Body of pancreas (tissue), 4 donors: ENCODE results near the gene DAO. TPM values are rescaled to one million over a fixed set of nuclear protein-coding genes. Genes with fewer than 3 reads are reported as not detected.
A peak's percentile ranks its signal among the peaks of the same experiment; 100 is the strongest.

Experiments used
- ATAC-seq: fragments of 150-250 bp; one replicate; pipeline ENCODE4 v1.9.1; 2016
- DNase-seq, 4 donors: peaks; one replicate each; pipeline ENCODE4 v3.0.0-alpha.2; 2019
- H3K27ac ChIP-seq, 4 donors: fragments of 200-600 bp; sonication (generic); 1 replicate in 3 of 4; 2 replicates in 1 of 4; pipeline versions ENCODE4 v1.5.1 to v1.6.1; 2016 to 2019; ENCODE audit warnings: mild to moderate bottlenecking in 1 of 4, mixed read lengths in 1 of 4, moderate library complexity in 1 of 4
- H3K27me3 ChIP-seq, 2 donors: fragments of 200-600 bp; sonication (generic); one replicate each; pipeline ENCODE4 v1.6.0; 2016; ENCODE audit warnings: mild to moderate bottlenecking in 1 of 2
- H3K36me3 ChIP-seq, 2 donors: fragments of 200-600 bp; sonication (generic); replicated peaks in 1 of 2; 2 replicates each; pipeline ENCODE4 v1.5.1; 2016; ENCODE audit warnings: low read depth in 2 of 2; ENCODE audit not compliant: insufficient read depth in 1 of 2
- H3K4me1 ChIP-seq: fragments of 200-600 bp; sonication (generic); one replicate; pipeline ENCODE4 v1.6.0; 2016
- H3K4me3 ChIP-seq, 2 donors: fragments of 200-600 bp; sonication (generic); 1 replicate in 1 of 2; 2 replicates in 1 of 2; pipeline ENCODE4 v1.5.1; 2016 to 2019
- H3K9me3 ChIP-seq, 3 donors: fragments of 200-600 bp; sonication (generic); 1 replicate in 2 of 3; 2 replicates in 1 of 3; pipeline ENCODE4 v1.5.1; 2016
- POLR2A ChIP-seq, 3 donors: fragments of 450-650 bp; IDR thresholded peaks; one replicate each; pipeline ENCODE4 v1.6.1; 2016; ENCODE audit warnings: antibody characterized with exemption in 3 of 3, mild to moderate bottlenecking in 2 of 3
- WGBS, 2 donors: methylation state at CpG; one replicate each; pipeline ENCODE4 v1.1.5; 2017; 5-methylcytosine and 5-hydroxymethylcytosine counted together
- intact Hi-C: fragments of 100-400 bp; cut with DNase I; formaldehyde crosslinking; loops from one replicate; pipeline ENCODE4 v1.15.1; 2023
- total RNA-seq, 2 donors: library from RNA; depleted of rRNA; stranded (reverse); fragments of >200 nt; gene quantifications; one replicate each; pipeline ENCODE4 v1.1.0, GENCODE V29; 2016
- TF ChIP-seq, protein P1 (sequence below), 7 experiments: fragments of 450-650 bp in 4 of 7; fragments of 200-600 bp in 3 of 7; sonication (generic) in 3 of 7; IDR thresholded peaks; one replicate each; pipeline ENCODE4 v1.5.1; 2016 to 2019; ENCODE audit warnings: antibody characterized with exemption in 7 of 7

Gene DAO
- total RNA-seq, 2 donors from 2014 or later: not detected

DNA sequence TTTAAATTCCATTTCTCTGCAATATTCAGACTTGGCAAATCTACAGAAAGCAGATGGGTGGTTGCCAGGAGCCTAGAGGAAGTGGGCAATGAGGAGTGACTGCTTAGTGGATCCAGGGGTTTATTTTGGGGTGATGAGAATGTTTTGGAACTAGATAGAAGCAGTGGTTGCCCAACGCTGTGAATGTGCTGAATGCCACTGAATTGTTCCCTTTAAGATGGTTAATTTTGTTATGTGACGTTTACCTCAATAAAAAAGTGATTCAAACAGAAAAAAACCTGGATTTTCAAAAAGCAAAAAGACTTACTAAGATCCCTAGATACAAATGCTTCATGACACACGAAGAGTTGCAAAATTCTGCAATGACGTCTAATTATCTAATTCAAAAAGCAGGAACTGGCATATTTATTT, 34.2 kb downstream of the DAO start:
- DNase-seq: peak in 2 of 4 donors; percentile 10 to 60
- no peak for ATAC-seq
- no peak overlapping the region for H3K4me3 ChIP-seq
- no peaks in the 10 kb centered on the region for H3K27me3 ChIP-seq
- no peak for TF ChIP-seq POLR2A (IDR thresholded peaks at IDR 0.05)
- TF ChIP-seq, protein P1, sequence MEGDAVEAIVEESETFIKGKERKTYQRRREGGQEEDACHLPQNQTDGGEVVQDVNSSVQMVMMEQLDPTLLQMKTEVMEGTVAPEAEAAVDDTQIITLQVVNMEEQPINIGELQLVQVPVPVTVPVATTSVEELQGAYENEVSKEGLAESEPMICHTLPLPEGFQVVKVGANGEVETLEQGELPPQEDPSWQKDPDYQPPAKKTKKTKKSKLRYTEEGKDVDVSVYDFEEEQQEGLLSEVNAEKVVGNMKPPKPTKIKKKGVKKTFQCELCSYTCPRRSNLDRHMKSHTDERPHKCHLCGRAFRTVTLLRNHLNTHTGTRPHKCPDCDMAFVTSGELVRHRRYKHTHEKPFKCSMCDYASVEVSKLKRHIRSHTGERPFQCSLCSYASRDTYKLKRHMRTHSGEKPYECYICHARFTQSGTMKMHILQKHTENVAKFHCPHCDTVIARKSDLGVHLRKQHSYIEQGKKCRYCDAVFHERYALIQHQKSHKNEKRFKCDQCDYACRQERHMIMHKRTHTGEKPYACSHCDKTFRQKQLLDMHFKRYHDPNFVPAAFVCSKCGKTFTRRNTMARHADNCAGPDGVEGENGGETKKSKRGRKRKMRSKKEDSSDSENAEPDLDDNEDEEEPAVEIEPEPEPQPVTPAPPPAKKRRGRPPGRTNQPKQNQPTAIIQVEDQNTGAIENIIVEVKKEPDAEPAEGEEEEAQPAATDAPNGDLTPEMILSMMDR (IDR thresholded peaks at IDR 0.05): no peak
- H3K4me1 ChIP-seq: no peaks in the 10 kb centered on the region
- no peaks in the 10 kb centered on the region for H3K9me3 ChIP-seq
- H3K27ac ChIP-seq: peak overlapping the region in 1 of 4 donors; percentile 37
- WGBS, 2 donors: 28 to 38% methylated on average over 4 of the region's 4 CpGs
- intact Hi-C loops: no loop called here
- no peaks in the 10 kb centered on the region for H3K36me3 ChIP-seq

GRCh38 chr12:108915632-108916133, 35.8 kb downstream of the DAO start:
- intact Hi-C loops: no loop called here
- no peak for DNase-seq
- ATAC-seq: no peak
- Histone ChIP-seq H3K4me3 (no peak overlapping the region), H3K27ac (no peak overlapping the region), H3K4me1 (no peaks in the 10 kb centered on the region), H3K9me3 (no peaks in the 10 kb centered on the region), H3K36me3 (no peaks in the 10 kb centered on the region), H3K27me3 (no peaks in the 10 kb centered on the region)
- TF ChIP-seq POLR2A (IDR thresholded peaks at IDR 0.05): no peak
- TF ChIP-seq, protein P1 (IDR thresholded peaks at IDR 0.05): no peak
- whole genome bisulfite sequencing, 2 donors: 77 to 78% methylated on average over 7 to 15 of the region's 15 CpGs

DNA sequence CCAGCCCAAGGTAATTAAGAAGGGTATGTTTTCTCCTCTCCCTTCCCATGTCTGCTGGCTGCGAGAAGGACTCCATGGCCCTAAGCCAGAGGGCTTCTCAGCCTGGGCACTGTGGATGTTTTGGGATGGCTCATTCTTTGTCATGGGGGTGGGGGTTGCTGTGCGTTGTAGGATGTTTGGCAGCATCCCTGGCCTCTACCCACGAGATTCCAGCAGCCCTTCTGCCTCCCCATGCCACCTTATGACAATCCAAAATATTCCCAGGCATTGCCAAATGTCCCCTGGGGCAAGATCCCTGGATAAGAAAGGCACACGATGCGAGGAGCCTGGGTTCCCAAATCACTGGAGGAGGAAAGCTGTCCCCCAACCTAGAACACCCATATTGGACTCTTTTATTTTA, 36.4 kb downstream of the DAO start:
- WGBS, 2 donors: 62% methylated on average over 3 to 5 of the region's 5 CpGs
- DNase-seq: no peak
- intact Hi-C loops: no loop called here
- Histone ChIP-seq H3K9me3 (no peaks in the 10 kb centered on the region), H3K27me3 (no peaks in the 10 kb centered on the region), H3K4me3 (no peak overlapping the region), H3K27ac (no peak overlapping the region), H3K4me1 (no peaks in the 10 kb centered on the region), H3K36me3 (no peaks in the 10 kb centered on the region)
- TF ChIP-seq POLR2A (IDR thresholded peaks at IDR 0.05): no peak
- TF ChIP-seq, protein P1 (IDR thresholded peaks at IDR 0.05): no peak
- ATAC-seq: no peak

DNA sequence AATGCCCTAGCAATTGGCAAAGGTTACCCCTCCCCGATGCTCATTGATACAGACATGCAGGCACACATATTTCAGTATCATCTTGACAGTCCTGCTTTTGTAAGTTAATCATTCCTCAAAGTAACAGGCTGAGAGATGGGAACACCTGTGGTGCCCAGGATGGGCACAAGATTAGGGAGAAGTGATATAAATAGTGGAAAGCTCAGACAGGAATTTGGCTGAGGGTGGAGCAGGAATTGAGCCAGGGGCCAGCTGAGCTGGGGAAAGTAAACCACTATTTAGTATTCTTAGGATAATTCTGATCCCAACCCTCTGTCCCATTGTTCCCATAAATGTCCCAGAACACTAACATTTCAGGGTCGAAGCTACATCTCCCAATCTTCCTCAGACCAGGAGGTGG, 38.3 kb downstream of the DAO start:
- ATAC-seq: no peak
- no peak overlapping the region for H3K27ac ChIP-seq

More for the DNA sequence above, 38.3 kb downstream of the DAO start:
- Histone ChIP-seq H3K27me3 (no peaks in the 10 kb centered on the region), H3K36me3 (no peaks in the 10 kb centered on the region), H3K4me1 (no peaks in the 10 kb centered on the region), H3K4me3 (no peak overlapping the region), H3K9me3 (no peaks in the 10 kb centered on the region)
- DNase-seq: no peak
- 46 to 51% methylated on average over 2 of the region's 2 CpGs for WGBS, 2 donors
- TF ChIP-seq POLR2A (IDR thresholded peaks at IDR 0.05): no peak
- TF ChIP-seq, protein P1 (IDR thresholded peaks at IDR 0.05): no peak
- intact Hi-C loops: no loop called here
